SK-N-SH (cell line): ENCODE data around the gene BLCAP. TPM values are rescaled to one million over a fixed set of nuclear protein-coding genes. Genes with fewer than 3 reads are reported as not detected.

ENCODE experiments used
- CTCF ChIA-PET: fragments of 300-600, 350-600 bp; formaldehyde crosslinking; extraction: SDS; loops from one replicate; lab custom pipeline; 2021; lab: Yijun Ruan, JAX
- POLR2A ChIA-PET: fragments of 350-600 bp; sonication (Branson Sonifier 250); formaldehyde crosslinking; extraction: SDS; loops from one replicate; lab custom pipeline; 2020; ENCODE audit warnings: antibody characterized with exemption, inconsistent platforms; lab: Yijun Ruan, JAX
- DNase-seq: peaks from one replicate; pipeline ENCODE4 v3.0.0; 2012
- H2AFZ ChIP-seq: fragments of 200-600 bp; sonication (generic); 2 replicates; pipeline ENCODE4 v1.8.1; 2016; ENCODE audit warnings: antibody characterized with exemption, mild to moderate bottlenecking, low read depth
- H3F3A ChIP-seq: fragments of 200-600 bp; sonication (generic); replicated peaks from 2 replicates; pipeline ENCODE3; 2016; ENCODE audit warnings: antibody characterized with exemption, mild to moderate bottlenecking; ENCODE audit not compliant: insufficient read depth
- H3K27ac ChIP-seq, 2 experiments: fragments of 200-500 bp in 1 of 2; fragments of 200-600 bp in 1 of 2; sonication (Bioruptor generic) in 1 of 2; sonication (generic), shearing (Covaris generic) in 1 of 2; 2 replicates each; pipeline versions ENCODE4 v1.5.1 to v1.6.1; 2014 to 2016; ENCODE audit warnings: low read depth in 2 of 2, inconsistent platforms in 1 of 2, low read length in 1 of 2, mild to moderate bottlenecking in 1 of 2, mixed read lengths in 1 of 2
- H3K27me3 ChIP-seq: fragments of 200-600 bp; sonication (generic), shearing (Covaris generic); 2 replicates; pipeline ENCODE4 v1.6.1; 2016; ENCODE audit warnings: mixed run types; ENCODE audit not compliant: insufficient read depth
- H3K36me3 ChIP-seq, 2 experiments: fragments of 200-500 bp in 1 of 2; fragments of 200-600 bp in 1 of 2; sonication (Bioruptor generic) in 1 of 2; sonication (generic) in 1 of 2; replicated peaks in 1 of 2; 2 replicates each; pipeline versions ENCODE3 to v1.5.1; 2014 to 2016; ENCODE audit warnings: low read length in 1 of 2, mild to moderate bottlenecking in 1 of 2; ENCODE audit not compliant: insufficient read depth in 2 of 2, control insufficient read depth in 1 of 2
- H3K4me1 ChIP-seq, 2 experiments: fragments of 200-500 bp in 1 of 2; fragments of 200-600 bp in 1 of 2; sonication (Bioruptor generic) in 1 of 2; sonication (generic), shearing (Covaris generic) in 1 of 2; 2 replicates each; pipeline versions ENCODE4 v1.5.1 to v1.6.1; 2014 to 2016; ENCODE audit warnings: low read depth in 1 of 2, low read length in 1 of 2, mixed run types in 1 of 2; ENCODE audit not compliant: insufficient read depth in 2 of 2, control insufficient read depth in 1 of 2
- H3K4me2 ChIP-seq: fragments of 200-600 bp; sonication (generic), shearing (Covaris generic); 2 replicates; pipeline ENCODE4 v1.6.1; 2017; ENCODE audit warnings: mixed run types
- H3K4me3 ChIP-seq, 2 experiments: fragments of 200-500 bp in 1 of 2; fragments of 200-600 bp in 1 of 2; sonication (Bioruptor generic) in 1 of 2; sonication (generic), shearing (Covaris generic) in 1 of 2; 2 replicates each; pipeline versions ENCODE4 v1.5.1 to v1.8.1; 2014 to 2016; ENCODE audit warnings: low read depth in 2 of 2, inconsistent platforms in 1 of 2, low read length in 1 of 2, mild to moderate bottlenecking in 1 of 2, mixed read lengths in 1 of 2, moderate library complexity in 1 of 2
- H3K79me2 ChIP-seq: fragments of 200-600 bp; sonication (generic); 2 replicates; pipeline ENCODE4 v1.8.1; 2017; ENCODE audit warnings: mild to moderate bottlenecking; ENCODE audit not compliant: insufficient read depth
- H3K9ac ChIP-seq: fragments of 200-600 bp; sonication (generic); 2 replicates; pipeline ENCODE4 v1.6.1; 2017; ENCODE audit warnings: mixed run types
- H3K9me2 ChIP-seq: fragments of 200-600 bp; sonication (generic); 2 replicates; pipeline ENCODE4 v1.6.1; 2017; ENCODE audit warnings: mixed run types
- H3K9me3 ChIP-seq: fragments of 200-600 bp; sonication (generic); 2 replicates; pipeline ENCODE4 v1.6.1; 2017; ENCODE audit warnings: mixed run types, mild to moderate bottlenecking, moderate library complexity
- H4K20me1 ChIP-seq: fragments of 200-600 bp; sonication (generic); 2 replicates; pipeline ENCODE4 v1.6.1; 2017; ENCODE audit warnings: mild to moderate bottlenecking, mixed run types; ENCODE audit not compliant: insufficient read depth
- CHD2 ChIP-seq: fragments of 150-350 bp; IDR thresholded peaks from 2 replicates; pipeline ENCODE4 v1.6.1; 2018; ENCODE audit warnings: low read length; ENCODE audit not compliant: partially characterized antibody
- ELF1 ChIP-seq: IDR thresholded peaks from 2 replicates; pipeline ENCODE4 v1.4.0; 2012
- EZH2phosphoT487 ChIP-seq: fragments of 200-600 bp; sonication (generic); IDR thresholded peaks from 2 replicates; pipeline ENCODE4 v1.6.1; 2017; ENCODE audit warnings: low read depth, mixed run types, mild to moderate bottlenecking, antibody characterized with exemption, moderate library complexity, borderline replicate concordance
- FOSL2 ChIP-seq: IDR thresholded peaks from 2 replicates; pipeline ENCODE4 v1.4.0; 2012; ENCODE audit warnings: low read depth, mild to moderate bottlenecking, moderate library complexity, borderline replicate concordance
- GABPA ChIP-seq: IDR thresholded peaks from 2 replicates; pipeline ENCODE4 v1.4.0; 2012; ENCODE audit warnings: low read depth, mild to moderate bottlenecking
- JUND ChIP-seq: IDR thresholded peaks from 2 replicates; pipeline ENCODE4 v1.4.0; 2012
- MEF2A ChIP-seq: IDR thresholded peaks from 2 replicates; pipeline ENCODE4 v1.4.0; 2012; ENCODE audit warnings: low read depth, borderline replicate concordance
- NFIC ChIP-seq: IDR thresholded peaks from 2 replicates; pipeline ENCODE4 v1.4.0; 2012; ENCODE audit warnings: borderline replicate concordance
- PBX3 ChIP-seq: IDR thresholded peaks from 2 replicates; pipeline ENCODE4; 2012
- POLR2AphosphoS5 ChIP-seq: IDR thresholded peaks from 2 replicates; pipeline ENCODE4 v1.6.1; 2012; ENCODE audit warnings: low read depth, low read length
- RAD21 ChIP-seq: IDR thresholded peaks from 2 replicates; pipeline ENCODE4 v1.6.1; 2012; ENCODE audit warnings: mild to moderate bottlenecking, low read length
- RXRA ChIP-seq: IDR thresholded peaks from 2 replicates; pipeline ENCODE4 v1.4.0; 2012; ENCODE audit warnings: low read depth, mild to moderate bottlenecking, borderline replicate concordance
- SIN3A ChIP-seq: IDR thresholded peaks from 2 replicates; pipeline ENCODE4 v1.6.1; 2012; ENCODE audit warnings: low read depth, mild to moderate bottlenecking, low read length, moderate library complexity, borderline replicate concordance
- SMC3 ChIP-seq: IDR thresholded peaks from 2 replicates; pipeline ENCODE4 v1.6.1; 2012; ENCODE audit warnings: low read depth, low read length, improper control_type of control experiment
- TEAD4 ChIP-seq: IDR thresholded peaks from 2 replicates; pipeline ENCODE4 v1.4.0; 2012; ENCODE audit warnings: mild to moderate bottlenecking, borderline replicate concordance; ENCODE audit not compliant: insufficient read depth
- YY1 ChIP-seq: IDR thresholded peaks from 2 replicates; pipeline ENCODE4 v1.4.0; 2012; ENCODE audit warnings: low read depth, mild to moderate bottlenecking
- ZBTB33 ChIP-seq: IDR thresholded peaks from 2 replicates; pipeline ENCODE4 v1.4.0; 2012; ENCODE audit warnings: low read depth, borderline replicate concordance
- WGBS: methylation state at CpG from one replicate; pipeline ENCODE4 v1.1.6; 2017; ENCODE audit warnings: low lambda C conversion rate; 5-methylcytosine and 5-hydroxymethylcytosine counted together
- polyA plus RNA-seq, 3 experiments: library from polyadenylated mRNA; depleted of rRNA; stranded (reverse); fragments of >200 nt; gene quantifications; 2 replicates each; pipeline ENCODE4 v1.2.3, GENCODE V29; 2012
- TF ChIP-seq, protein P1 (sequence below): fragments of 200-600 bp; sonication (generic); IDR thresholded peaks from 2 replicates; pipeline ENCODE4 v1.6.1; 2017; ENCODE audit warnings: antibody characterized with exemption, mild to moderate bottlenecking, moderate library complexity
- TF ChIP-seq, protein P2 (sequence below): IDR thresholded peaks from 2 replicates; pipeline ENCODE4 v1.6.1; 2012; ENCODE audit warnings: mild to moderate bottlenecking, low read depth, low read length, moderate library complexity

BLCAP gene
- polyA plus RNA-seq, 1 of the 3 experiments (the other 2 are of a cell fraction), result 55.8 TPM

DNA sequence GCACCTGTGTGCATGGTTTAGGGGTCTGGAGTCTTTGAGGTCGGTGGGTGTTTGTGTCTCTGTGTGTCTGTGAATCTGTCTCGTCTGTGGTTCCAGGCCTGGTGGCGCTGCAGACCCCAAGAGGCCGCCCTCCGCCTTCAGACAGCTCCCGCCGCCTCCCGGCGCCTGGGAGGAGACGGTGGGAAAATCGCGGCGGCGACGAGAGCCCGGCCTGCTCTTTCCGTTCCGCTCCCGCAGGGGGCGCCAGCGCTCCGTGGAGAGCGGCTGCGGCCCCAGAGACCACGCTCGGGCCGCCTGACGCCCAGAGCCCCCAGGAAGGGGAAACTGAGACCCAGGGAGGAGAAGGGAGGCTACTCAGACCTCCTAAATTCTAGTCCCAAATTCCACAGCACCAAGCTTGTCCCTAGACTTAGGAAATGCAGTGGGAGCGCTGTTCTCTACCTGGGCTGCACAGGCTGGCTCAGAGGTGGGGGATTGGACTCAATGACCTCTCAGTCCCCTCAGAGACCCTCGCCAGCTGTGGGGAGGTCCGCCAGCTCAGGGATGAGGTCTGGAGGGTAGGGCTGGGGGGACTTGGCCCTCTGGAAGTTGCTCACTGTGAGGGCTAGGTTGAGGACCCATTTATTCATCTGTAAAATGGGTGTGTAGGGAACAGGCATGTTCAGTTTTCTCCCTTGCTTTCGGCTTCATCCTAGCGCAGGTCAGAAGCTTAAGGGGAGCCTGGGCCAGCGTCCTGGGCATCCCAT, 36.9 kb upstream of the BLCAP start:
- peaks cover 13% of the 10 kb centered on the region for H3K27me3 ChIP-seq
- TF ChIP-seq, protein P1, sequence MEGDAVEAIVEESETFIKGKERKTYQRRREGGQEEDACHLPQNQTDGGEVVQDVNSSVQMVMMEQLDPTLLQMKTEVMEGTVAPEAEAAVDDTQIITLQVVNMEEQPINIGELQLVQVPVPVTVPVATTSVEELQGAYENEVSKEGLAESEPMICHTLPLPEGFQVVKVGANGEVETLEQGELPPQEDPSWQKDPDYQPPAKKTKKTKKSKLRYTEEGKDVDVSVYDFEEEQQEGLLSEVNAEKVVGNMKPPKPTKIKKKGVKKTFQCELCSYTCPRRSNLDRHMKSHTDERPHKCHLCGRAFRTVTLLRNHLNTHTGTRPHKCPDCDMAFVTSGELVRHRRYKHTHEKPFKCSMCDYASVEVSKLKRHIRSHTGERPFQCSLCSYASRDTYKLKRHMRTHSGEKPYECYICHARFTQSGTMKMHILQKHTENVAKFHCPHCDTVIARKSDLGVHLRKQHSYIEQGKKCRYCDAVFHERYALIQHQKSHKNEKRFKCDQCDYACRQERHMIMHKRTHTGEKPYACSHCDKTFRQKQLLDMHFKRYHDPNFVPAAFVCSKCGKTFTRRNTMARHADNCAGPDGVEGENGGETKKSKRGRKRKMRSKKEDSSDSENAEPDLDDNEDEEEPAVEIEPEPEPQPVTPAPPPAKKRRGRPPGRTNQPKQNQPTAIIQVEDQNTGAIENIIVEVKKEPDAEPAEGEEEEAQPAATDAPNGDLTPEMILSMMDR, result peak; percentile 91
- TF ChIP-seq SIN3A, result no peak
- peak; percentile 95 for TF ChIP-seq RAD21
- TF ChIP-seq TEAD4, result no peak
- no peak for TF ChIP-seq YY1
- no peak for TF ChIP-seq ZBTB33
- TF ChIP-seq GABPA, result no peak
- TF ChIP-seq PBX3, result no peak
- TF ChIP-seq FOSL2, result no peak
- TF ChIP-seq EZH2phosphoT487, result no peak
- TF ChIP-seq POLR2AphosphoS5, result no peak
- TF ChIP-seq RXRA, result no peak
- no peak for TF ChIP-seq MEF2A
- TF ChIP-seq SMC3, result peak; percentile 84
- TF ChIP-seq JUND, result no peak
- no peak for TF ChIP-seq NFIC
- TF ChIP-seq ELF1, result no peak
- TF ChIP-seq, protein P2, sequence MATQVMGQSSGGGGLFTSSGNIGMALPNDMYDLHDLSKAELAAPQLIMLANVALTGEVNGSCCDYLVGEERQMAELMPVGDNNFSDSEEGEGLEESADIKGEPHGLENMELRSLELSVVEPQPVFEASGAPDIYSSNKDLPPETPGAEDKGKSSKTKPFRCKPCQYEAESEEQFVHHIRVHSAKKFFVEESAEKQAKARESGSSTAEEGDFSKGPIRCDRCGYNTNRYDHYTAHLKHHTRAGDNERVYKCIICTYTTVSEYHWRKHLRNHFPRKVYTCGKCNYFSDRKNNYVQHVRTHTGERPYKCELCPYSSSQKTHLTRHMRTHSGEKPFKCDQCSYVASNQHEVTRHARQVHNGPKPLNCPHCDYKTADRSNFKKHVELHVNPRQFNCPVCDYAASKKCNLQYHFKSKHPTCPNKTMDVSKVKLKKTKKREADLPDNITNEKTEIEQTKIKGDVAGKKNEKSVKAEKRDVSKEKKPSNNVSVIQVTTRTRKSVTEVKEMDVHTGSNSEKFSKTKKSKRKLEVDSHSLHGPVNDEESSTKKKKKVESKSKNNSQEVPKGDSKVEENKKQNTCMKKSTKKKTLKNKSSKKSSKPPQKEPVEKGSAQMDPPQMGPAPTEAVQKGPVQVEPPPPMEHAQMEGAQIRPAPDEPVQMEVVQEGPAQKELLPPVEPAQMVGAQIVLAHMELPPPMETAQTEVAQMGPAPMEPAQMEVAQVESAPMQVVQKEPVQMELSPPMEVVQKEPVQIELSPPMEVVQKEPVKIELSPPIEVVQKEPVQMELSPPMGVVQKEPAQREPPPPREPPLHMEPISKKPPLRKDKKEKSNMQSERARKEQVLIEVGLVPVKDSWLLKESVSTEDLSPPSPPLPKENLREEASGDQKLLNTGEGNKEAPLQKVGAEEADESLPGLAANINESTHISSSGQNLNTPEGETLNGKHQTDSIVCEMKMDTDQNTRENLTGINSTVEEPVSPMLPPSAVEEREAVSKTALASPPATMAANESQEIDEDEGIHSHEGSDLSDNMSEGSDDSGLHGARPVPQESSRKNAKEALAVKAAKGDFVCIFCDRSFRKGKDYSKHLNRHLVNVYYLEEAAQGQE, result no peak
- TF ChIP-seq CHD2, result no peak
- peak; percentile 90 for DNase-seq
- POLR2A ChIA-PET, result interaction anchor here (0.7 kb wide), 1 partner anchor 468 kb away, joined by 3 read pairs; the partner anchor contains the start of gene TTI1
- no peaks in the 10 kb centered on the region for H3K36me3 ChIP-seq
- no peak overlapping the region for H3K4me2 ChIP-seq
- no peaks in the 10 kb centered on the region for H3K9me3 ChIP-seq
- no peaks in the 10 kb centered on the region for H3K79me2 ChIP-seq
- H3K9me2 ChIP-seq, result no peaks in the 10 kb centered on the region
- H3K9ac ChIP-seq, result no peak overlapping the region
- no peak overlapping the region for H2AFZ ChIP-seq
- H3K27ac ChIP-seq, result no peak overlapping the region
- no peaks in the 10 kb centered on the region for H4K20me1 ChIP-seq
- H3K4me3 ChIP-seq, result peak overlapping the region in 1 of 2 experiments; percentile 29; a peak in 1 of 4 replicates
- H3F3A ChIP-seq, result no peaks in the 10 kb centered on the region
- CTCF ChIA-PET, result interaction anchor here (0.6 to 4.1 kb wide), 167 partner anchors 10 to 844 kb away, joined by 3 to 65 read pairs (median 4); partner anchors contain the start of genes CTNNBL1, RPRD1B, TTI1 and VSTM2L
- H3K4me1 ChIP-seq, result peaks cover 0 to 3% of the 10 kb centered on the region in 2 experiments; a peak in 1 of 4 replicates
- 10% methylated on average over 10 of the region's 34 CpGs for WGBS
